ENCODE measurements around the gene RGS7. TPM values are rescaled to one million over a fixed set of nuclear protein-coding genes. Genes with fewer than 3 reads are reported as not detected.
A peak's percentile ranks its signal among the peaks of the same experiment; 100 is the strongest.
"Not testable (repeated sequence)": the region's sequence is repeated elsewhere in the genome, so short reads cannot be mapped to it uniquely, and the experiment has no call there.

Gene RGS7
- total RNA-seq, 1 donor from 2014 or later, result not detected

- DNase-seq (ENCODE audit: low read depth) (no peak), FAIRE-seq (no peak)
- H3K27me3 ChIP-seq (ENCODE audit: control insufficient read depth, insufficient read depth, low read length), result no peaks in the 10 kb centered on the region
- H3K4me3 ChIP-seq (ENCODE audit: low read depth, low read length), result no peak overlapping the region
- H3K36me3 ChIP-seq (ENCODE audit: control insufficient read depth, insufficient read depth, low read length), result no peaks in the 10 kb centered on the region
- TF ChIP-seq CTCF (IDR thresholded peaks at IDR 0.05; ENCODE audit: insufficient read depth, low read length, severe bottlenecking), result no peak
Measured at GRCh38 chr1:241101622-241102021, 255.4 kb downstream of the RGS7 start.

- FAIRE-seq, result no peak
- Histone ChIP-seq H3K36me3 (ENCODE audit: control insufficient read depth, insufficient read depth, low read length) (no peaks in the 10 kb centered on the region), H3K4me3 (ENCODE audit: low read depth, low read length) (no peak overlapping the region), H3K27me3 (ENCODE audit: control insufficient read depth, insufficient read depth, low read length) (no peaks in the 10 kb centered on the region)
- no peak for DNase-seq (ENCODE audit: low read depth)
- no peak for TF ChIP-seq CTCF (IDR thresholded peaks at IDR 0.05; ENCODE audit: insufficient read depth, low read length, severe bottlenecking)
Measured at GRCh38 chr1:241097479-241097878, 259.5 kb downstream of the RGS7 start.

- H3K27me3 ChIP-seq (ENCODE audit: control insufficient read depth, insufficient read depth, low read length), result no peaks in the 10 kb centered on the region
- FAIRE-seq (no peak), DNase-seq (ENCODE audit: low read depth) (no peak)
- no peak overlapping the region for H3K4me3 ChIP-seq (ENCODE audit: low read depth, low read length)
- no peak for TF ChIP-seq CTCF (IDR thresholded peaks at IDR 0.05; ENCODE audit: insufficient read depth, low read length, severe bottlenecking)
- H3K36me3 ChIP-seq (ENCODE audit: control insufficient read depth, insufficient read depth, low read length), result no peaks in the 10 kb centered on the region
Measured at GRCh38 chr1:241096982-241097381, 260.0 kb downstream of the RGS7 start.

- Histone ChIP-seq H3K36me3 (ENCODE audit: control insufficient read depth, insufficient read depth, low read length) (no peaks in the 10 kb centered on the region), H3K27me3 (ENCODE audit: control insufficient read depth, insufficient read depth, low read length) (no peaks in the 10 kb centered on the region), H3K4me3 (ENCODE audit: low read depth, low read length) (no peak overlapping the region)
- no peak for FAIRE-seq
- no peak for TF ChIP-seq CTCF (IDR thresholded peaks at IDR 0.05; ENCODE audit: insufficient read depth, low read length, severe bottlenecking)
- no peak for DNase-seq (ENCODE audit: low read depth)
Measured at GRCh38 chr1:241095847-241096246, 261.2 kb downstream of the RGS7 start.

- H3K36me3 ChIP-seq (ENCODE audit: control insufficient read depth, insufficient read depth, low read length), result no peaks in the 10 kb centered on the region
- FAIRE-seq (no peak), DNase-seq (ENCODE audit: low read depth) (no peak)
- no peak for TF ChIP-seq CTCF (IDR thresholded peaks at IDR 0.05; ENCODE audit: insufficient read depth, low read length, severe bottlenecking)
- no peak overlapping the region for H3K4me3 ChIP-seq (ENCODE audit: low read depth, low read length)
- no peaks in the 10 kb centered on the region for H3K27me3 ChIP-seq (ENCODE audit: control insufficient read depth, insufficient read depth, low read length)
Measured at GRCh38 chr1:241090798-241091197, 266.2 kb downstream of the RGS7 start.

GRCh38 chr1:241089066-241089465, 267.9 kb downstream of the RGS7 start:
- H3K36me3 ChIP-seq (ENCODE audit: control insufficient read depth, insufficient read depth, low read length); DNase-seq (ENCODE audit: low read depth); H3K4me3 ChIP-seq (ENCODE audit: low read depth, low read length); H3K27me3 ChIP-seq (ENCODE audit: control insufficient read depth, insufficient read depth, low read length): not testable (repeated sequence)
- peak; percentile 43 for FAIRE-seq

- not testable (repeated sequence) for DNase-seq (ENCODE audit: low read depth); H3K27me3 ChIP-seq (ENCODE audit: control insufficient read depth, insufficient read depth, low read length); H3K4me3 ChIP-seq (ENCODE audit: low read depth, low read length); H3K36me3 ChIP-seq (ENCODE audit: control insufficient read depth, insufficient read depth, low read length)
- FAIRE-seq, result peak; percentile 36
Measured at GRCh38 chr1:241088075-241088474, 268.9 kb downstream of the RGS7 start.
